H1 (cell line): ENCODE results near the gene RAB3IP. TPM values are rescaled to one million over a fixed set of nuclear protein-coding genes. Genes with fewer than 3 reads are reported as not detected.

Source experiments
- CTCF ChIA-PET: fragments of 300-600 bp; sonication (Branson Sonifier 250); formaldehyde crosslinking; loops from one replicate; lab custom pipeline; 2021; ENCODE audit not compliant: partially characterized antibody; lab: Charles Lee
- POLR2A ChIA-PET: fragments of 300-600 bp; sonication (Branson Sonifier 250); formaldehyde crosslinking; loops from one replicate; lab custom pipeline; 2021; ENCODE audit warnings: inconsistent platforms; ENCODE audit not compliant: partially characterized antibody; lab: Charles Lee
- DNase-seq, 2 experiments: peaks; one replicate each; pipeline versions ENCODE4 v3.0.0 to v3.0.0-alpha.2; 2010 to 2022; ENCODE audit warnings: low spot score in 2 of 2, low read depth in 1 of 2, mixed read lengths in 1 of 2
- FAIRE-seq: peaks from 2 replicates; lab custom pipeline; 2011; peaks lifted over from hg19 to GRCh38; lab: Jason Lieb, UNC
- H2AFZ ChIP-seq: 2 replicates; pipeline ENCODE4 v1.8.1; 2012; ENCODE audit warnings: low read length, inconsistent platforms
- H2AK5ac ChIP-seq: 2 replicates; pipeline ENCODE4 v1.6.1; 2013; ENCODE audit warnings: low read depth, low read length
- H2BK120ac ChIP-seq: replicated peaks from 2 replicates; pipeline ENCODE3; 2013; ENCODE audit warnings: low read depth, low read length, inconsistent platforms
- H2BK12ac ChIP-seq: 2 replicates; pipeline ENCODE4 v1.6.1; 2013; ENCODE audit warnings: low read depth, low read length
- H2BK15ac ChIP-seq: 2 replicates; pipeline ENCODE4 v1.6.1; 2013; ENCODE audit warnings: low read length
- H2BK20ac ChIP-seq: 2 replicates; pipeline ENCODE4 v1.6.1; 2013; ENCODE audit warnings: low read length
- H2BK5ac ChIP-seq: 2 replicates; pipeline ENCODE4 v1.6.1; 2013; ENCODE audit warnings: low read depth, low read length
- H3K14ac ChIP-seq: 2 replicates; pipeline ENCODE4 v1.6.1; 2013; ENCODE audit warnings: inconsistent platforms; ENCODE audit not compliant: insufficient read length
- H3K18ac ChIP-seq: 2 replicates; pipeline ENCODE4 v1.6.1; 2013; ENCODE audit warnings: low read length; ENCODE audit errors: extremely low read depth
- H3K23ac ChIP-seq: 2 replicates; pipeline ENCODE4 v1.6.1; 2013; ENCODE audit warnings: inconsistent platforms; ENCODE audit not compliant: insufficient read length
- H3K23me2 ChIP-seq: 2 replicates; pipeline ENCODE4 v1.6.1; 2013; ENCODE audit warnings: low read depth, low read length
- H3K27ac ChIP-seq: 2 replicates; pipeline ENCODE4 v1.6.1; 2011; ENCODE audit warnings: low read depth, low read length, inconsistent platforms
- H3K27me3 ChIP-seq, 4 experiments: replicated peaks in 1 of 4; 1 replicate in 1 of 4; 2 replicates in 3 of 4; pipeline versions ENCODE4 v1.6.1 to v1.8.1; 2011 to 2013; ENCODE audit warnings: low read length in 3 of 4, mild to moderate bottlenecking in 3 of 4, inconsistent platforms in 2 of 4, mixed read lengths in 2 of 4, moderate library complexity in 1 of 4; ENCODE audit not compliant: control insufficient read depth in 3 of 4, insufficient read depth in 3 of 4; ENCODE audit errors: extremely low read depth in 1 of 4
- H3K36me3 ChIP-seq, 4 experiments: 2 replicates each; pipeline versions ENCODE4 v1.6.1 to v1.8.1; 2011 to 2013; ENCODE audit warnings: mild to moderate bottlenecking in 4 of 4, low read length in 3 of 4, moderate library complexity in 2 of 4, control low read depth in 1 of 4, inconsistent platforms in 1 of 4; ENCODE audit not compliant: insufficient read depth in 4 of 4, control insufficient read depth in 2 of 4
- H3K4ac ChIP-seq: replicated peaks from 2 replicates; pipeline ENCODE3; 2013; ENCODE audit warnings: low read length, low read depth, mixed read lengths, inconsistent platforms; ENCODE audit not compliant: insufficient read length
- H3K4me1 ChIP-seq, 4 experiments: replicated peaks in 1 of 4; 1 replicate in 1 of 4; 2 replicates in 3 of 4; pipeline versions ENCODE4 v1.6.1 to v1.8.1; 2011 to 2013; ENCODE audit warnings: low read length in 3 of 4, inconsistent platforms in 2 of 4, mixed read lengths in 1 of 4; ENCODE audit not compliant: insufficient read depth in 4 of 4, control insufficient read depth in 3 of 4
- H3K4me2 ChIP-seq, 2 experiments: 2 replicates each; pipeline versions ENCODE4 v1.6.1 to v1.8.1; 2011 to 2013; ENCODE audit warnings: low read depth in 2 of 2, low read length in 2 of 2, control low read depth in 1 of 2, inconsistent platforms in 1 of 2, mild to moderate bottlenecking in 1 of 2; ENCODE audit not compliant: insufficient read depth in 1 of 2
- H3K4me3 ChIP-seq, 4 experiments: fragments of 200-600, 300-600 bp in 1 of 4; sonication (generic), shearing (Covaris generic), sonication (Bioruptor Twin) in 1 of 4; 2 replicates each; pipeline versions ENCODE4 v1.5.1 to v1.8.1; 2011 to 2016; ENCODE audit warnings: low read length in 4 of 4, low read depth in 3 of 4, control low read depth in 2 of 4, inconsistent platforms in 2 of 4, mild to moderate bottlenecking in 2 of 4, mixed read lengths in 1 of 4, moderate library complexity in 1 of 4; ENCODE audit not compliant: insufficient read depth in 2 of 4; ENCODE audit errors: extremely low read depth in 1 of 4
- H3K56ac ChIP-seq: replicated peaks from 2 replicates; pipeline ENCODE3; 2013; ENCODE audit warnings: low read depth, mild to moderate bottlenecking, mixed read lengths, low read length, inconsistent platforms; ENCODE audit not compliant: insufficient read length
- H3K79me1 ChIP-seq: 2 replicates; pipeline ENCODE4 v1.6.1; 2013; ENCODE audit warnings: low read depth, low read length, control low read depth
- H3K79me2 ChIP-seq, 2 experiments: 2 replicates each; pipeline versions ENCODE4 v1.6.1 to v1.8.1; 2012 to 2013; ENCODE audit warnings: low read length in 2 of 2, mild to moderate bottlenecking in 2 of 2, inconsistent platforms in 1 of 2; ENCODE audit not compliant: insufficient read depth in 2 of 2, control insufficient read depth in 1 of 2
- H3K9ac ChIP-seq, 4 experiments: replicated peaks in 1 of 4; 1 replicate in 1 of 4; 2 replicates in 3 of 4; pipeline versions ENCODE4 v1.6.1 to v1.8.1; 2011 to 2013; ENCODE audit warnings: low read depth in 3 of 4, low read length in 3 of 4, control low read depth in 2 of 4, mild to moderate bottlenecking in 2 of 4, moderate library complexity in 2 of 4, inconsistent platforms in 1 of 4; ENCODE audit errors: extremely low read depth in 1 of 4
- H3K9me3 ChIP-seq, 2 experiments: 2 replicates each; pipeline versions ENCODE4 v1.6.1 to v1.8.1; 2012 to 2013; ENCODE audit warnings: mild to moderate bottlenecking in 2 of 2, moderate library complexity in 2 of 2, control low read depth in 1 of 2, inconsistent platforms in 1 of 2, low read depth in 1 of 2, low read length in 1 of 2, mixed read lengths in 1 of 2; ENCODE audit not compliant: insufficient read depth in 2 of 2
- H4K20me1 ChIP-seq, 2 experiments: replicated peaks in 1 of 2; 2 replicates each; pipeline versions ENCODE3 to v1.8.1; 2011 to 2013; ENCODE audit warnings: inconsistent platforms in 2 of 2, low read length in 2 of 2, mild to moderate bottlenecking in 1 of 2; ENCODE audit not compliant: insufficient read depth in 2 of 2, control insufficient read depth in 1 of 2
- H4K5ac ChIP-seq: 2 replicates; pipeline ENCODE4 v1.6.1; 2013; ENCODE audit warnings: low read length, low read depth, mixed read lengths, inconsistent platforms; ENCODE audit not compliant: insufficient read length
- H4K8ac ChIP-seq: 2 replicates; pipeline ENCODE4 v1.8.0; 2013; ENCODE audit warnings: mild to moderate bottlenecking, moderate library complexity, low read length, inconsistent platforms; ENCODE audit not compliant: insufficient read depth; ENCODE audit errors: extremely low read depth
- H4K91ac ChIP-seq: replicated peaks from 2 replicates; pipeline ENCODE3; 2013; ENCODE audit warnings: low read length, mixed read lengths, inconsistent platforms; ENCODE audit not compliant: insufficient read length
- ATF2 ChIP-seq: IDR thresholded peaks from 2 replicates; pipeline ENCODE4 v1.6.1; 2012; ENCODE audit warnings: low read length, inconsistent platforms
- BACH1 ChIP-seq: IDR thresholded peaks from 2 replicates; pipeline ENCODE4 v1.6.1; 2012; ENCODE audit warnings: low read length, improper control_type of control experiment
- CREB1 ChIP-seq: IDR thresholded peaks from 2 replicates; pipeline ENCODE4 v1.6.1; 2012; ENCODE audit warnings: inconsistent platforms
- FOSL1 ChIP-seq: IDR thresholded peaks from 2 replicates; pipeline ENCODE4 v1.6.1; 2011; ENCODE audit warnings: mild to moderate bottlenecking, low read depth, low read length, moderate library complexity; ENCODE audit not compliant: insufficient read depth
- GTF2F1 ChIP-seq: IDR thresholded peaks from 2 replicates; pipeline ENCODE4 v1.6.1; 2012; ENCODE audit warnings: low read depth, low read length, improper control_type of control experiment, borderline replicate concordance
- RBBP5 ChIP-seq: IDR thresholded peaks from 2 replicates; pipeline ENCODE4 v1.7.1; 2012; ENCODE audit warnings: low read depth, mild to moderate bottlenecking, inconsistent platforms, low read length, moderate library complexity, borderline replicate concordance
- SIN3A ChIP-seq, 2 experiments: IDR thresholded peaks in 1 of 2; conservative IDR thresholded peaks in 1 of 2; 2 replicates each; pipeline ENCODE4 v1.6.1; 2011 to 2012; ENCODE audit warnings: low read length in 2 of 2, improper control_type of control experiment in 1 of 2, low read depth in 1 of 2, mild to moderate bottlenecking in 1 of 2
- TAF7 ChIP-seq: optimal IDR thresholded peaks from 2 replicates; pipeline ENCODE3; 2011; ENCODE audit warnings: low read depth, mild to moderate bottlenecking, inconsistent platforms, low read length, moderate library complexity, borderline replicate concordance
- WGBS, 2 experiments: shearing (Covaris generic) in 1 of 2; methylation state at CpG; one replicate each; pipeline versions ENCODE4 v1.1.6 to v1.1.7; 2013 to 2015; ENCODE audit warnings: low lambda C conversion rate in 2 of 2, mixed read lengths in 2 of 2, inconsistent platforms in 1 of 2, low coverage in 1 of 2, missing lambda C conversion rate in 1 of 2; ENCODE audit not compliant: insufficient replicate concordance in 2 of 2, insufficient coverage in 1 of 2, insufficient read length in 1 of 2; ENCODE audit errors: extremely low coverage in 1 of 2, missing lambda C conversion rate in 1 of 2; 5-methylcytosine and 5-hydroxymethylcytosine counted together
- polyA plus RNA-seq, 7 experiments: library from polyadenylated mRNA; depleted of rRNA in 3 of 7; stranded (reverse) in 5 of 7; unstranded in 2 of 7; fragments of >200 nt in 5 of 7; fragments of 200-250 nt in 2 of 7; gene quantifications; 1 replicate in 5 of 7; 2 replicates in 1 of 7; 4 replicates in 1 of 7; pipeline versions ENCODE4 v1.2.1 to v1.2.3, GENCODE V29; 2011 to 2013; ENCODE audit warnings: missing spikeins in 2 of 7, mixed read lengths in 2 of 7
- total RNA-seq: library from RNA; stranded (reverse); fragmentation: NEBNext Ultra II Directional; extraction: Animal tissue kit (Norgen Biotek cat#: 25700); gene quantifications from 2 replicates; pipeline ENCODE4 v1.2.1, GENCODE V29; 2021
- TF ChIP-seq, protein P1 (sequence below): IDR thresholded peaks from 2 replicates; pipeline ENCODE4 v1.6.1; 2011; ENCODE audit warnings: low read depth, mild to moderate bottlenecking, low read length; ENCODE audit not compliant: insufficient read depth

RAB3IP gene
- total and polyA plus RNA-seq, 2 of the 8 experiments (the other 6 are each of a cell fraction or from before 2014, with no cell fraction given), result 17.7 to 34.6 TPM

GRCh38 chr12:69835081-69835480 lies 96.4 kb downstream of the RAB3IP start:
- Histone ChIP-seq H4K8ac (no peak overlapping the region), H3K9me3 (no peaks in the 10 kb centered on the region), H3K56ac (no peak overlapping the region), H2BK15ac (no peak overlapping the region), H2BK120ac (no peak overlapping the region), H3K36me3 (no peaks in the 10 kb centered on the region), H2BK20ac (no peak overlapping the region), H3K18ac (no peak overlapping the region), H3K14ac (no peak overlapping the region), H3K27me3 (no peaks in the 10 kb centered on the region), H3K27ac (no peak overlapping the region), H3K4me2 (no peak overlapping the region), H3K79me1 (no peaks in the 10 kb centered on the region), H3K79me2 (no peaks in the 10 kb centered on the region), H4K20me1 (no peaks in the 10 kb centered on the region), H4K91ac (no peak overlapping the region), H2AK5ac (no peak overlapping the region), H3K4me3 (no peak overlapping the region), H3K4me1 (no peaks in the 10 kb centered on the region; a peak in 1 of 7 replicates), H3K23me2 (no peaks in the 10 kb centered on the region; the same call in 1 of the 2 replicates), H2AFZ (no peak overlapping the region), H3K23ac (no peak overlapping the region), H2BK12ac (no peak overlapping the region), H4K5ac (no peak overlapping the region), H3K4ac (no peak overlapping the region), H3K9ac (no peak overlapping the region), H2BK5ac (no peak overlapping the region)
- ChIA-PET CTCF (interaction anchor here (0.5 to 1.4 kb wide), 5 partner anchors 8 to 893 kb away, joined by 3 to 5 read pairs (median 3); no protein-coding TSS in a partner anchor), POLR2A (no interaction called here)
- DNase-seq (no peak), FAIRE-seq (no peak)
- WGBS, 2 experiments, result 85% methylated on average over 3 of the region's 3 CpGs; no CpG with 5 or more reads in 1 of the 2 experiments
- TF ChIP-seq TAF7 (no peak), SIN3A (conservative IDR thresholded peaks at IDR 0.05 in 1 of 2, IDR thresholded peaks at IDR 0.05 in 1 of 2; ENCODE audit: low read depth in 1 of 2, low read length in 2 of 2) (no peak), CREB1 (no peak), ATF2 (no peak), RBBP5 (no peak), BACH1 (no peak), FOSL1 (no peak), GTF2F1 (no peak)
- TF ChIP-seq, protein P1, sequence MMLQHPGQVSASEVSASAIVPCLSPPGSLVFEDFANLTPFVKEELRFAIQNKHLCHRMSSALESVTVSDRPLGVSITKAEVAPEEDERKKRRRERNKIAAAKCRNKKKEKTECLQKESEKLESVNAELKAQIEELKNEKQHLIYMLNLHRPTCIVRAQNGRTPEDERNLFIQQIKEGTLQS, result no peak
